Lower leg skin (tissue), 4 donors: Measurements from ENCODE around the gene PXDN. TPM values are rescaled to one million over a fixed set of nuclear protein-coding genes. Genes with fewer than 3 reads are reported as not detected.
A peak's percentile ranks its signal among the peaks of the same experiment; 100 is the strongest.

Source experiments
- DNase-seq, 2 donors: peaks; one replicate each; pipeline ENCODE4 v3.0.0-alpha.2; 2019; ENCODE audit warnings: low spot score in 2 of 2
- H3K4me3 ChIP-seq: fragments of 200-600 bp; sonication (generic); 2 replicates; pipeline ENCODE4 v1.5.1; 2017; ENCODE audit warnings: mild to moderate bottlenecking, low read depth; ENCODE audit not compliant: poor library complexity, severe bottlenecking
- CTCF ChIP-seq, 3 donors: fragments of 450-650 bp; IDR thresholded peaks; one replicate each; pipeline ENCODE4 v1.5.1; 2016; ENCODE audit warnings: antibody characterized with exemption in 3 of 3, mild to moderate bottlenecking in 3 of 3, moderate library complexity in 2 of 3
- POLR2A ChIP-seq, 2 donors: fragments of 450-650 bp; IDR thresholded peaks; one replicate each; pipeline ENCODE4 v1.6.1; 2016 to 2017; ENCODE audit warnings: antibody characterized with exemption in 2 of 2, mild to moderate bottlenecking in 1 of 2, moderate library complexity in 1 of 2
- WGBS, 2 donors: methylation state at CpG; one replicate each; pipeline ENCODE4 v1.1.5; 2018; 5-methylcytosine and 5-hydroxymethylcytosine counted together
- intact Hi-C: fragments of 100-400 bp; cut with DNase I; formaldehyde crosslinking; loops from one replicate; pipeline ENCODE4 v1.15.0; 2023; ENCODE audit warnings: low total_unique reads
- total RNA-seq, 4 donors: library from RNA; depleted of rRNA; stranded (reverse); fragments of >200 nt; gene quantifications; one replicate each; pipeline ENCODE4 v1.1.0, GENCODE V29; 2016

Gene PXDN
- total RNA-seq, 4 donors from 2014 or later: 4.7 to 13.7 (median 7.0) TPM

- 54 to 55% methylated on average over 6 of the region's 6 CpGs for WGBS, 2 donors
- no peak for TF ChIP-seq POLR2A (IDR thresholded peaks at IDR 0.05)
- TF ChIP-seq CTCF (IDR thresholded peaks at IDR 0.05): no peak
- H3K4me3 ChIP-seq: no peak overlapping the region
- no peak for DNase-seq
- intact Hi-C loops: no loop called here
Measured at GRCh38 chr2:1791006-1791605, 46.8 kb upstream of the PXDN start.

GRCh38 chr2:1790473-1790872 is 46.2 kb upstream of the PXDN start:
- intact Hi-C loops: no loop called here
- TF ChIP-seq CTCF (IDR thresholded peaks at IDR 0.05): no peak
- TF ChIP-seq POLR2A (IDR thresholded peaks at IDR 0.05): no peak
- no peak for DNase-seq
- H3K4me3 ChIP-seq: no peak overlapping the region
- 54 to 57% methylated on average over 6 of the region's 6 CpGs for WGBS, 2 donors

GRCh38 chr2:1789610-1790009 is 45.3 kb upstream of the PXDN start:
- no peak overlapping the region for H3K4me3 ChIP-seq
- intact Hi-C loops: no loop called here
- WGBS, 2 donors: 94 to 96% methylated on average over 11 of the region's 11 CpGs
- no peak for DNase-seq
- no peak for TF ChIP-seq CTCF (IDR thresholded peaks at IDR 0.05)
- TF ChIP-seq POLR2A (IDR thresholded peaks at IDR 0.05): no peak

GRCh38 chr2:1788478-1788959 is 44.2 kb upstream of the PXDN start:
- TF ChIP-seq CTCF (IDR thresholded peaks at IDR 0.05): no peak
- no peak for TF ChIP-seq POLR2A (IDR thresholded peaks at IDR 0.05)
- DNase-seq: no peak
- intact Hi-C loops: no loop called here
- no peak overlapping the region for H3K4me3 ChIP-seq
- 90 to 91% methylated on average over 18 of the region's 18 CpGs for WGBS, 2 donors

GRCh38 chr2:1787755-1788477 is 43.6 kb upstream of the PXDN start:
- intact Hi-C loops: no loop called here
- 78 to 80% methylated on average over 10 of the region's 10 CpGs for WGBS, 2 donors
- DNase-seq: peak in 1 of 2 donors; percentile 28
- no peak overlapping the region for H3K4me3 ChIP-seq
- TF ChIP-seq CTCF (IDR thresholded peaks at IDR 0.05) (no peak), POLR2A (IDR thresholded peaks at IDR 0.05) (no peak)
